ENCODE data around the gene EIF4EBP3.

GRCh38 chr5:140544986-140545385 lies 2.5 kb upstream of the EIF4EBP3 start:
- TF ChIP-seq MAX (IDR thresholded peaks at IDR 0.05; ENCODE audit: low read depth) (no peak), POLR2AphosphoS5 (IDR thresholded peaks at IDR 0.05; ENCODE audit: low read depth, low read length) (no peak), EP300 (IDR thresholded peaks at IDR 0.05; ENCODE audit: borderline replicate concordance in 1 of 2, low read depth in 1 of 2, low read length in 1 of 2) (no peak), RAD21 (IDR thresholded peaks at IDR 0.05; ENCODE audit: low read length) (no peak), TAF1 (IDR thresholded peaks at IDR 0.05; ENCODE audit: borderline replicate concordance, low read depth, low read length) (no peak), RXRA (IDR thresholded peaks at IDR 0.05; ENCODE audit: borderline replicate concordance, low read depth) (no peak), CTCF (IDR thresholded peaks at IDR 0.05) (no peak)
